OCI-M2 (cell line): ENCODE results near the gene EXOC3.
"Not testable (repeated sequence)": the region's sequence is repeated elsewhere in the genome, so short reads cannot be mapped to it uniquely, and the experiment has no call there.

Experiments used
- DNase-seq: peaks from one replicate; lab custom pipeline; 2025; ENCODE audit not compliant: unreplicated experiment; lab: John Stamatoyannopoulos, UW

The EXOC3 gene

GRCh38 chr5:484556-484955 lies 41.6 kb downstream of the EXOC3 start:
- DNase-seq: no peak

GRCh38 chr5:485113-485945 lies 42.4 kb downstream of the EXOC3 start:
- DNase-seq: no peak

GRCh38 chr5:485946-486491 lies 43.0 kb downstream of the EXOC3 start:
- no peak for DNase-seq

- not testable (repeated sequence) for DNase-seq
Measured at GRCh38 chr5:486597-486996, 43.6 kb downstream of the EXOC3 start.

- no peak for DNase-seq
Measured at GRCh38 chr5:488241-488640, 45.3 kb downstream of the EXOC3 start.

GRCh38 chr5:488744-489688 lies 46.0 kb downstream of the EXOC3 start:
- no peak for DNase-seq

- no peak for DNase-seq
Measured at GRCh38 chr5:489689-490080, 46.7 kb downstream of the EXOC3 start.

GRCh38 chr5:490116-491106 lies 47.4 kb downstream of the EXOC3 start:
- no peak for DNase-seq

GRCh38 chr5:491119-491855 lies 48.3 kb downstream of the EXOC3 start:
- DNase-seq: no peak

- DNase-seq: no peak
Measured at GRCh38 chr5:491856-492155, 48.8 kb downstream of the EXOC3 start.

- DNase-seq: no peak
Measured at GRCh38 chr5:492314-492893, 49.4 kb downstream of the EXOC3 start.

GRCh38 chr5:493119-493701 lies 50.2 kb downstream of the EXOC3 start:
- no peak for DNase-seq

GRCh38 chr5:493758-494157 lies 50.8 kb downstream of the EXOC3 start:
- no peak for DNase-seq

- DNase-seq: no peak
Measured at GRCh38 chr5:494667-495255, 51.8 kb downstream of the EXOC3 start.

GRCh38 chr5:496028-496427 lies 53.1 kb downstream of the EXOC3 start:
- no peak for DNase-seq

- no peak for DNase-seq
Measured at GRCh38 chr5:497090-497700, 54.2 kb downstream of the EXOC3 start.

GRCh38 chr5:497871-498509 lies 55.0 kb downstream of the EXOC3 start:
- DNase-seq: no peak
